ENCODE measurements around the gene TAAR9.

DNA sequence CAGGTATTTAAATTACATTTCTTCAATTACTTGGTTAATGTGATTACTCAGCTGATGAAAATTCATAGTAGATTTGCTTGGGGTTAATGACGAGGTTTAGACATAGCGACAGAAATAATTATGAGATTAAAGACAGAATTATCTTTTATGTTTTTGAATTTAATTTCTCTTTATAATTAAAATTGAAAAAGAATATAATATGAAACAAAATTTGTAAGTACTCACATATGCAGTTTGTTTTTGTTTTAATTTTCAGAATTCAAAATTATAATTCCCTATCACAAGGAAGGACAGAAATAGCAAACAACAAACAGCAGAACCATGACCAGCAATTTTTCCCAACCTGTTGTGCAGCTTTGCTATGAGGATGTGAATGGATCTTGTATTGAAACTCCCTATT, 14.3 kb downstream of the TAAR9 start, which contains the start of gene TAAR8:
- TF ChIP-seq, protein P1, sequence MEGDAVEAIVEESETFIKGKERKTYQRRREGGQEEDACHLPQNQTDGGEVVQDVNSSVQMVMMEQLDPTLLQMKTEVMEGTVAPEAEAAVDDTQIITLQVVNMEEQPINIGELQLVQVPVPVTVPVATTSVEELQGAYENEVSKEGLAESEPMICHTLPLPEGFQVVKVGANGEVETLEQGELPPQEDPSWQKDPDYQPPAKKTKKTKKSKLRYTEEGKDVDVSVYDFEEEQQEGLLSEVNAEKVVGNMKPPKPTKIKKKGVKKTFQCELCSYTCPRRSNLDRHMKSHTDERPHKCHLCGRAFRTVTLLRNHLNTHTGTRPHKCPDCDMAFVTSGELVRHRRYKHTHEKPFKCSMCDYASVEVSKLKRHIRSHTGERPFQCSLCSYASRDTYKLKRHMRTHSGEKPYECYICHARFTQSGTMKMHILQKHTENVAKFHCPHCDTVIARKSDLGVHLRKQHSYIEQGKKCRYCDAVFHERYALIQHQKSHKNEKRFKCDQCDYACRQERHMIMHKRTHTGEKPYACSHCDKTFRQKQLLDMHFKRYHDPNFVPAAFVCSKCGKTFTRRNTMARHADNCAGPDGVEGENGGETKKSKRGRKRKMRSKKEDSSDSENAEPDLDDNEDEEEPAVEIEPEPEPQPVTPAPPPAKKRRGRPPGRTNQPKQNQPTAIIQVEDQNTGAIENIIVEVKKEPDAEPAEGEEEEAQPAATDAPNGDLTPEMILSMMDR (IDR thresholded peaks at IDR 0.05), result no peak
- TF ChIP-seq EP300 (IDR thresholded peaks at IDR 0.05), result no peak

Measured in esophagus muscularis mucosa (tissue), 3 donors.